Gastrocnemius medialis (tissue), 4 donors: ENCODE data around the gene COPS8.

ENCODE experiments used
- POLR2A ChIP-seq, 2 donors: fragments of 450-650 bp; IDR thresholded peaks; one replicate each; pipeline ENCODE4 v1.6.1; 2017; ENCODE audit warnings: antibody characterized with exemption in 2 of 2, mild to moderate bottlenecking in 2 of 2, moderate library complexity in 2 of 2
- TF ChIP-seq, protein P1 (sequence below), 5 experiments: fragments of 450-650 bp in 3 of 5; fragments of 200-600 bp in 2 of 5; sonication (generic) in 2 of 5; IDR thresholded peaks in 4 of 5; conservative IDR thresholded peaks in 1 of 5; 1 replicate in 4 of 5; 2 replicates in 1 of 5; pipeline ENCODE4 v1.5.1; 2016 to 2019; ENCODE audit warnings: antibody characterized with exemption in 5 of 5, mild to moderate bottlenecking in 3 of 5, moderate library complexity in 3 of 5

DNA sequence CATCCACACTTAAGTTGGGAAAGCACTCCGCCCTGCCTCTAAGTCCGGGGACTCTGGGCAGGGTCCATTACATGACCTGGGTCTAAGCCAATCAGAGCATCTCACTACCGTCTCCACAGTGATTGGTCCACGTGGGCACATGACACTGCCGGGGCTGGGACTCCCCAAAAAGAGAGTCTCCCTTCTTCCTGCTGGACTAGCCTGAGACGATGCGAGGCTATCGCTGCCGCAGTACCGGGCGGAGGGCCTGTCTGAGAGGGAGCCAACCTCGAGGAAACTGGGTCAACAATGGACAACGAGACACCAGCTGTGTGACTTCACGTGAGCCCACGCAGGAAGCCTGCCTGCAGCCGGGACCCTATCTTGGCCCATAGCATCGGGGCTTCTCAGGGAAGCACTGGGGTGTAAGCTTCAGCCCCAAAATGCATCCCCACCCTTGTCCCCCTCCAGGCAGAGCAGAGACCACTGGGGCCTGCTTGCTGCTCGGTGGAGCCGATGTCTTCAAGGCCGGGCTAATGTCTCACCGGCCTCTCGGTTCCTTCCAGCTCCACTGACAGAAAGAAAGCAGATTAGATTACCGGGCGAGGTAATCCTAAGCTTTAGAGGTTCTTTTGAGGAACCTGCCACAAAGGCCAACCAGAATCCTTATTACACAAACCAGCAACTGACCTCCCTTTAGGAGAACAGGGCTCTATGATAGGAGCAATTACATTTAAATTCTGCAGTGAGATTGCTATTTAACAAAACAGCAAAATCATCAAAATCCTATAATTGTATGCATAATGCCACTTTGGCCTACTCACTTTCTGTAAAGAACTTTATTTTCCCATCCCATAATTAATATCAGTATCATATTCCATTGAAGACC is 21.3 kb upstream of the COPS8 start:
- TF ChIP-seq, protein P1, sequence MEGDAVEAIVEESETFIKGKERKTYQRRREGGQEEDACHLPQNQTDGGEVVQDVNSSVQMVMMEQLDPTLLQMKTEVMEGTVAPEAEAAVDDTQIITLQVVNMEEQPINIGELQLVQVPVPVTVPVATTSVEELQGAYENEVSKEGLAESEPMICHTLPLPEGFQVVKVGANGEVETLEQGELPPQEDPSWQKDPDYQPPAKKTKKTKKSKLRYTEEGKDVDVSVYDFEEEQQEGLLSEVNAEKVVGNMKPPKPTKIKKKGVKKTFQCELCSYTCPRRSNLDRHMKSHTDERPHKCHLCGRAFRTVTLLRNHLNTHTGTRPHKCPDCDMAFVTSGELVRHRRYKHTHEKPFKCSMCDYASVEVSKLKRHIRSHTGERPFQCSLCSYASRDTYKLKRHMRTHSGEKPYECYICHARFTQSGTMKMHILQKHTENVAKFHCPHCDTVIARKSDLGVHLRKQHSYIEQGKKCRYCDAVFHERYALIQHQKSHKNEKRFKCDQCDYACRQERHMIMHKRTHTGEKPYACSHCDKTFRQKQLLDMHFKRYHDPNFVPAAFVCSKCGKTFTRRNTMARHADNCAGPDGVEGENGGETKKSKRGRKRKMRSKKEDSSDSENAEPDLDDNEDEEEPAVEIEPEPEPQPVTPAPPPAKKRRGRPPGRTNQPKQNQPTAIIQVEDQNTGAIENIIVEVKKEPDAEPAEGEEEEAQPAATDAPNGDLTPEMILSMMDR (IDR thresholded peaks at IDR 0.05 in 4 of 5, conservative IDR thresholded peaks at IDR 0.05 in 1 of 5): no peak
- TF ChIP-seq POLR2A (IDR thresholded peaks at IDR 0.05): no peak
